ENCODE data around the gene ARGFX.

GRCh38 chr3:121557426-121557934 is 10.3 kb upstream of the ARGFX start:
- TF ChIP-seq CTCF (optimal IDR thresholded peaks at IDR 0.05 in 1 of 3, IDR thresholded peaks at IDR 0.05 in 1 of 3, conservative IDR thresholded peaks at IDR 0.05 in 1 of 3; ENCODE audit: extremely low read depth in 1 of 3, insufficient read depth in 2 of 3, low read length in 3 of 3) (no peak), EZH2 (IDR thresholded peaks at IDR 0.05; ENCODE audit: low read length) (no peak)

All from keratinocyte (primary cell).